Karpas-422 (cell line): ENCODE results near the gene CACNB3. TPM values are rescaled to one million over a fixed set of nuclear protein-coding genes. Genes with fewer than 3 reads are reported as not detected.
A peak's percentile ranks its signal among the peaks of the same experiment; 100 is the strongest.
"Not testable (repeated sequence)": the region's sequence is repeated elsewhere in the genome, so short reads cannot be mapped to it uniquely, and the experiment has no call there.

Experiments used
- DNase-seq: peaks from one replicate; pipeline ENCODE4 v3.0.0-alpha.2; 2015
- H2AFZ ChIP-seq: fragments of 200-600 bp; sonication (generic); 2 replicates; pipeline ENCODE4 v1.6.1; 2014; ENCODE audit warnings: antibody characterized with exemption, low read length, mixed read lengths
- H3K27ac ChIP-seq: fragments of 200-600 bp; sonication (generic); 2 replicates; pipeline ENCODE4 v1.5.1; 2014; ENCODE audit warnings: mild to moderate bottlenecking, low read length, moderate library complexity
- H3K27me3 ChIP-seq: fragments of 200-600 bp; sonication (generic); 2 replicates; pipeline ENCODE4 v1.6.1; 2014; ENCODE audit warnings: low read length, mixed read lengths
- H3K36me3 ChIP-seq: fragments of 200-600 bp; sonication (generic); 2 replicates; pipeline ENCODE4 v1.6.1; 2014; ENCODE audit warnings: low read length, mixed read lengths; ENCODE audit not compliant: insufficient read depth
- H3K4me1 ChIP-seq: fragments of 200-600 bp; sonication (generic); 2 replicates; pipeline ENCODE4 v1.6.1; 2014; ENCODE audit warnings: mild to moderate bottlenecking, low read length, mixed read lengths
- H3K4me2 ChIP-seq: fragments of 200-600 bp; sonication (generic); 2 replicates; pipeline ENCODE4 v1.6.1; 2014; ENCODE audit warnings: low read length, low read depth, mild to moderate bottlenecking; ENCODE audit not compliant: poor library complexity, severe bottlenecking
- H3K4me3 ChIP-seq: fragments of 200-600 bp; sonication (generic); 2 replicates; pipeline ENCODE4 v1.5.1; 2014; ENCODE audit warnings: mild to moderate bottlenecking, antibody characterized with exemption, low read length, mixed read lengths
- H3K79me2 ChIP-seq: fragments of 200-600 bp; sonication (generic); 2 replicates; pipeline ENCODE4 v1.6.1; 2014; ENCODE audit warnings: mild to moderate bottlenecking, low read length, mixed read lengths
- H3K9ac ChIP-seq: fragments of 200-600 bp; sonication (generic); 2 replicates; pipeline ENCODE4 v1.6.0; 2014; ENCODE audit warnings: low read length
- H3K9me2 ChIP-seq: fragments of 200-600 bp; sonication (generic), shearing (Covaris generic); replicated peaks from 2 replicates; pipeline ENCODE4 v1.6.0; 2014; ENCODE audit warnings: mild to moderate bottlenecking, low read length, moderate library complexity; ENCODE audit not compliant: insufficient read depth
- H3K9me3 ChIP-seq: fragments of 300-700, 200-600 bp; sonication (generic); 2 replicates; pipeline ENCODE4 v1.6.1; 2014; ENCODE audit warnings: low read length, mixed read lengths
- H4K20me1 ChIP-seq: fragments of 200-600 bp; sonication (generic); 2 replicates; pipeline ENCODE4 v1.6.1; 2014; ENCODE audit warnings: mild to moderate bottlenecking, antibody characterized with exemption, low read length, low read depth; ENCODE audit not compliant: insufficient read depth
- total RNA-seq: library from RNA; depleted of rRNA; stranded (reverse); fragments of >200 nt; shearing (Covaris generic); gene quantifications from 2 replicates; pipeline ENCODE4 v1.2.3, GENCODE V29; 2014; ENCODE audit warnings: low replicate concordance

The CACNB3 gene
- total RNA-seq, 1 experiment from 2014 or later, result 3.1 TPM

DNA sequence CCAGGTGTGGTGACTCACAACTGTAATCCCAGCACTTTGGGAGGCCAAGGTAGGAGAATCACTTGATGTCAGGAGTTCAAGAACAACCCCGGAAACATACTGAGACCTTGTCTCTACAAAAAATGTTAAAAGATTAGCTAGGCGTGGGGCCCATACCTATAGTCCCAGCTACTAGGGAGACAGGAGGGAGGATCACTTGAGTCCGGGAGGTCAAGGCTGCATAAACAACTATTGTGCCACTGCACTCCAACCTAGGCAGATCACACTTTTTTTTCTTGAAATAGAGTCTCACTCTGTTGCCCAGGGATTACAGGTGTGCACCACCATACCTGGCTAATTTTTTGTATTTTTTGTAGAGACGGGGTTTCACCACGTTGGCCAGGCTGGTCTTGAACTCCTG is 41.3 kb downstream of the CACNB3 start:
- no peaks in the 10 kb centered on the region for H3K9me3 ChIP-seq
- no peaks in the 10 kb centered on the region for H3K79me2 ChIP-seq
- H4K20me1 ChIP-seq, result no peaks in the 10 kb centered on the region
- H3K27me3 ChIP-seq, result no peaks in the 10 kb centered on the region
- DNase-seq, result no peak
- H3K9me2 ChIP-seq, result no peaks in the 10 kb centered on the region
- H3K4me2 ChIP-seq, result no peak overlapping the region
- H3K4me3 ChIP-seq, result no peak overlapping the region
- no peak overlapping the region for H2AFZ ChIP-seq
- H3K4me1 ChIP-seq, result peaks cover 20% of the 10 kb centered on the region
- no peaks in the 10 kb centered on the region for H3K36me3 ChIP-seq
- H3K27ac ChIP-seq, result no peak overlapping the region
- H3K9ac ChIP-seq, result no peak overlapping the region

DNA sequence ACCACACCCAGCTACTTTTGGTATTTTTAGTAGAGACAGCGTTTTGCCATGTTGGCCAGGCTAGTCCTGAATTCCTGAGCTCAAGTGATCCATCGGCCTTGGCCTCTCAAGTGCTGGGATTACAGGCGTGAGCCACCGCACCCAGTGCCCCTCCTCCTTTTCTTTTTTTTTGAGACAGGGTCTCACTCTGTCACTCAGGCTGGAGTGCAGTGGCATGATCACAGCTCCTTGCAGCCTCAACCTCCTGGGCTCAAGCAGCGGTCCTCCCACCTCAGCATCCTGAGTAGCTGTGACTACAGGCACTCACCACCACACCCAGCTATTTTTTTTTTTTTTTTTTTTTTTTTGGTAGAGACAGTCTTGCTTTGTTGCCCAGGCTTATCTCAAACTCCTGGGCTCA is 41.9 kb downstream of the CACNB3 start:
- H2AFZ ChIP-seq, H3K9ac ChIP-seq, H3K36me3 ChIP-seq, H3K4me2 ChIP-seq, H3K27ac ChIP-seq, H3K79me2 ChIP-seq, H3K4me3 ChIP-seq, H3K9me2 ChIP-seq, H4K20me1 ChIP-seq, H3K9me3 ChIP-seq, DNase-seq, H3K27me3 ChIP-seq: not testable (repeated sequence)
- H3K4me1 ChIP-seq, result peaks cover 25% of the 10 kb centered on the region

DNA sequence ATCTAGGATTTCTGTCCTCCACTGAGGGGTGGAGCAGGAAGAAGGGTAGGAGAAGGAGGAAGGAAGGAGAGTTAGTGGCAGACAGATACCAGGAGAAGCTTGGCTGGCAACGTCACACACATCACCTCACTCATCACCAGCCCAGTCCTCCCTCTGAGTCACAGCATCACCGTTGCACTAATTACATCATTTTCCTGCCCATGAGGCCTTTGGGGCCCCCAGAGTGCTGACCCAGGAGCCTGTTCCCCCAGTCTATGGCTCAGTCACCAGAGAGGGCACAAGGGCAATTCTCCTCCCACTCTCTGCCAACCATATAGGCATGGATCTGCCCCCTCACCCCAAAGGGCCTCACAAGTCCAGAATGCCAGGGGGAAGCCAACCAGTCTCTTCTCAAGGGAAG is 42.8 kb downstream of the CACNB3 start:
- no peaks in the 10 kb centered on the region for H3K9me3 ChIP-seq
- no peaks in the 10 kb centered on the region for H3K79me2 ChIP-seq
- no peaks in the 10 kb centered on the region for H3K27me3 ChIP-seq
- H3K4me1 ChIP-seq, result peaks cover 34% of the 10 kb centered on the region
- H3K27ac ChIP-seq, result no peak overlapping the region
- no peak for DNase-seq
- no peak overlapping the region for H2AFZ ChIP-seq
- H4K20me1 ChIP-seq, result no peaks in the 10 kb centered on the region
- no peaks in the 10 kb centered on the region for H3K9me2 ChIP-seq
- H3K9ac ChIP-seq, result no peak overlapping the region
- H3K4me2 ChIP-seq, result no peak overlapping the region
- H3K36me3 ChIP-seq, result no peaks in the 10 kb centered on the region
- no peak overlapping the region for H3K4me3 ChIP-seq

DNA sequence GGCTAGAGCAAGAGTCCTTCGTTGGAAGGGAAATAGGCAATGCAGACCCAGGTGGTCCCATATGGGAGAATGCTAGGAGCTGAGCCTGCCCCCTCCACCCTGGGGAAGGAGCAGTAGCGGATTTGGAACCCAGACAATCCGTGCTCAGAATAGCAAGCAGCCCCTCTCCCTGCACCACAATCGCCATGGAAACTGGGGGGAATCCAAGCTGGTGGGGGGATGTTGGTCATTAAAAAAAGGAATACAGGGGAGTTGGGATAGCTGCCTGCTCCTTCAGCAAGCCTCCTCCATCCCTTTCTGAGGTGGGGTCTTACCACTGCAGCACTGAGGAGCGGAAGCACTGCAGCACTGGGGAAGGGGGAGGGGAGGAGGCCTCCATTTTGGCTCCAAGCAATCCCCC is 44.5 kb downstream of the CACNB3 start:
- H3K9ac ChIP-seq, result no peak overlapping the region
- no peak overlapping the region for H3K27ac ChIP-seq
- no peaks in the 10 kb centered on the region for H3K9me3 ChIP-seq
- no peak for DNase-seq
- peaks cover 23% of the 10 kb centered on the region for H3K4me1 ChIP-seq
- H3K4me2 ChIP-seq, result no peak overlapping the region
- no peaks in the 10 kb centered on the region for H3K36me3 ChIP-seq
- no peaks in the 10 kb centered on the region for H3K27me3 ChIP-seq
- H2AFZ ChIP-seq, result no peak overlapping the region
- H3K4me3 ChIP-seq, result no peak overlapping the region
- H4K20me1 ChIP-seq, result no peaks in the 10 kb centered on the region
- H3K79me2 ChIP-seq, result no peaks in the 10 kb centered on the region
- no peaks in the 10 kb centered on the region for H3K9me2 ChIP-seq

DNA sequence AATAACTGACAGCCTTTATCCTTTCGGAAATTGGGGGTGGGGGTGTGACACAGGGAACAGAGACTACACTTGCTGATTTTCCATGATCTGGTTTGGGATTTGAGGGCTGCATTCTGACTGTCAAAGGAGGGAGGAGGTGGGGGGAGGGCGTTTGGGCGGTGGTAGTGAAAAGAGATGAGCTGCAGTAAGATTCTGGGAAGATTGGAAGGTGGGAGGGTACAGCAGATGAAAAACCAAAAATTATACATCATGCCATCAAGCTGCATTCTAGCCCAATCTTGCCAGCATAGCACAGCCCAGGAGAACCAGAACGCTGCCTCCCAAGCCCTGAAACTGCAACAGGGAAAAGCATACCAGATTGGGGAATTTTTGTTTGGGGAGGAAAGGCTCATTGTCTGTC is 45.0 kb downstream of the CACNB3 start:
- Histone ChIP-seq H3K4me2 (no peak overlapping the region), H3K9me2 (no peaks in the 10 kb centered on the region), H3K9me3 (no peaks in the 10 kb centered on the region), H3K4me3 (no peak overlapping the region), H2AFZ (no peak overlapping the region), H3K4me1 (peaks cover 17% of the 10 kb centered on the region), H3K9ac (no peak overlapping the region), H3K27me3 (no peaks in the 10 kb centered on the region), H4K20me1 (no peaks in the 10 kb centered on the region), H3K27ac (no peak overlapping the region), H3K36me3 (no peaks in the 10 kb centered on the region), H3K79me2 (no peaks in the 10 kb centered on the region)
- DNase-seq, result no peak

DNA sequence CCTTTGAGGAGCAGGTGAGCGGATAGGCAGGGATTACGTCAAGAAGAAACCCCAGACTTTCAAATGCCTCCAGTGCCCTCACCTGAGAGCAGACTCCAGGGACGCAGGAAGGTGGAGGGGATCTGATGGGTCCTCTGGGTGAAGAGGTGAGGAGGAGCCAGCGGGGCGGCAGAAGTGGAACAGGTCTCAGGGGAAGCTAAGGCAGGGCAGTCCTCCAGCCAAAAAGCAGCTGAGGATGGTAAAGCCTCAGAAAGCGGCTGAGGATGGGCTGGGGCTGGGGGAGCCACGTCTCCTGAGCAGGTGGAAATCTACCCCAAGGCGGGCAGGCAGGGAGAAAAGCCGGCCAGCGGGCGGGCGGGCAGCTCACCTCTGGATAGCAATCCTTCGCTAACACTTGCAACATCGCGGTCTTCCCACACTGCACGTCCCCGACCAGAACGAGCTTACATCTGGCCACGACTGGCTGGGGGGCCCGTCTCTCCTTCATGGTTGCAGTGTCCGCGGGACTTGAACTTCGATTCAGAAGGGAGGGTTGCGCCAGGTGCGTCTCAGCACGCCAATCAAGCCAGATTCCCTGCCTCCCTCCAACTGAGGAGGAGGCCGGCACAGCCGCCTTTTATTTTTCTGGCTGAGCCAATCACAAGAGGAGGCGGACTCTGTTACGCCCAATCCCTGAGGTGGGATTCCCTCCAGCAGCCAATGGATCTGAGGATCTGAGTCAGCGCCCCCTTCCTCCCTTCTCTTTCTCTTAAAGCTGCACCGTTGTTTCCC is 47.2 kb downstream of the CACNB3 start, which contains the start of gene RND1:
Gene RND1, minus strand, starts transcription at position 590 of the 771 bp plus-strand sequence. Its CDS starts 103 bp downstream, at position 487.
- Histone ChIP-seq H3K9me2 (no peaks in the 10 kb centered on the region), H4K20me1 (no peaks in the 10 kb centered on the region), H2AFZ (peak within 1 kb of the TSS; percentile 89), H3K4me2 (peak within 1 kb of the TSS; percentile 80), H3K27ac (no peak within 1 kb of the TSS), H3K79me2 (no peaks in the 10 kb centered on the region), H3K36me3 (no peaks in the 10 kb centered on the region), H3K9me3 (no peaks in the 10 kb centered on the region), H3K4me3 (peak within 1 kb of the TSS; percentile 69), H3K27me3 (no peaks in the 10 kb centered on the region), H3K9ac (peak within 1 kb of the TSS; percentile 62), H3K4me1 (peaks cover 16% of the 10 kb centered on the region)
- DNase-seq, result peak; percentile 93

DNA sequence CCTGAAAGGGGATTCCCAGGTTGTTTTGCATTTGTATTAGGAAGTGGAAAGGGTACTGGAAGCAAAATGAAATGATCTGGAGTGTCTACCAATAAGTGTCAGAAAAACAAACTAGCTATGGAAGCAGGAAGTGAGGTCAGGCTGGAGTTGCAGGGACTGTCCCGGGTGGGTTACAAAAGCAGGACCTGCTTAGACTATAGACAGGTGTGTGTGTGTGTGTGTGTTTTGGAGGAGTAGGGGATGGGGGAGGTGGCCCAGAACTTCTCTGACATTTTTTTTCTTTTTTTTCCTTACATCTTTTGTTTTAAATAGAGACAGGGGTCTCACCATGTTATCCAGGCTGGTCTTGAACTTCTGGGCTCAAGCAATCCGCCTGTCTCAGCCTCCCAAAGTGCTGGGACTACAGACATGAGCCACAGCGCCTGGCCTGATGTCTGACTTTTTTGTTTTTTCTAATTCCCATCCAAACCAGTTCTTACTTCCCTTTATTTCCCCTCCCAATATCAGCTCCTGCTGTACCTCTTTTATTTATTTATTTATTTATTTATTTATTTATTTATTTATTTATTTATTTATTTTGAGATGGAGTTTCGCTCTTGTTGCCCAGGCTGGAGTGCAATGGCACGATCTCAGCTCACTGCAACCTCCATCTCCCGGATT is 47.9 kb downstream of the CACNB3 start:
- no peaks in the 10 kb centered on the region for H3K9me2 ChIP-seq
- H3K4me2 ChIP-seq, result peak overlapping the region; percentile 80
- peak overlapping the region; percentile 69; the same call in 1 of the 2 replicates for H3K4me3 ChIP-seq
- no peaks in the 10 kb centered on the region for H3K9me3 ChIP-seq
- H3K9ac ChIP-seq, result peak overlapping the region; percentile 62
- no peaks in the 10 kb centered on the region for H4K20me1 ChIP-seq
- H3K36me3 ChIP-seq, result no peaks in the 10 kb centered on the region
- DNase-seq, result no peak
- peaks cover 16% of the 10 kb centered on the region for H3K4me1 ChIP-seq
- peak overlapping the region; percentile 89 for H2AFZ ChIP-seq
- H3K27ac ChIP-seq, result no peak overlapping the region
- no peaks in the 10 kb centered on the region for H3K79me2 ChIP-seq
- no peaks in the 10 kb centered on the region for H3K27me3 ChIP-seq

DNA sequence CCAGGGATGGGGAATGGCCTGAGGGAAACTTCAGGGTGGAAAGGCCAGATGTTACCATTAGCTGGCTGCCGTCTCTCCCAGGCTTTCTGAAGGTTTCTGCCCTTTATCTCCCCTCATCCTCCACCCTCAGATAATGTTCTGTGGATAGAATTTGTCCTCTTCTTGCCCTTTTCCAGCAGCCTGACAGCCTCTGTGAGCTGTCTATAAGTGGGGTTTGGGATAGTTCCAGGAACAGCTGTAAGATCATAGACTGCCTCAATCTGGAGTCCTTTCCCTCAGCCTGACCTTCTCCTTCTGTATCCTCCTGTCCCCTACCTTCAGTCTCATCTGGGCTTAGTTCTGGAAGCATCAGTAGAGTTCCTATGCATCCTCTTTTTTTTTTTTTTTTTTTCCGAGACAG is 50.2 kb downstream of the CACNB3 start:
- H3K36me3 ChIP-seq, result no peaks in the 10 kb centered on the region
- no peak for DNase-seq
- H3K27ac ChIP-seq, result no peak overlapping the region
- no peaks in the 10 kb centered on the region for H3K9me2 ChIP-seq
- no peaks in the 10 kb centered on the region for H3K9me3 ChIP-seq
- H3K4me2 ChIP-seq, result no peak overlapping the region
- H3K27me3 ChIP-seq, result no peaks in the 10 kb centered on the region
- H2AFZ ChIP-seq, result no peak overlapping the region
- H3K9ac ChIP-seq, result no peak overlapping the region
- H3K4me3 ChIP-seq, result no peak overlapping the region
- no peaks in the 10 kb centered on the region for H3K79me2 ChIP-seq
- no peaks in the 10 kb centered on the region for H4K20me1 ChIP-seq
- peaks cover 16% of the 10 kb centered on the region for H3K4me1 ChIP-seq
